Measurements from ENCODE around the gene CCDC188. TPM values are rescaled to one million over a fixed set of nuclear protein-coding genes. Genes with fewer than 3 reads are reported as not detected.

Gene CCDC188
- total and polyA plus RNA-seq, 2 of the 13 experiments (the other 11 are each of a cell fraction or from before 2014, with no cell fraction given): not detected

GRCh38 chr22:20130731-20131596 lies 19.9 kb downstream of the CCDC188 start (continued):
- TF ChIP-seq ZNF34 (CRISPR knock-in tag; IDR thresholded peaks at IDR 0.05; ENCODE audit: borderline replicate concordance) (0 out of 2 replicates have a peak, but pooled peaks have one; percentile 37), SMYD3 (CRISPR knock-in tag; IDR thresholded peaks at IDR 0.05) (no peak), ATF7 (IDR thresholded peaks at IDR 0.05) (no peak), ATF7 (CRISPR knock-in tag; IDR thresholded peaks at IDR 0.05) (no peak), EED (CRISPR knock-in tag; IDR thresholded peaks at IDR 0.05) (no peak), E2F5 (CRISPR knock-in tag; conservative IDR thresholded peaks at IDR 0.05) (no peak), ZNF776 (CRISPR knock-in tag; IDR thresholded peaks at IDR 0.05) (no peak), PBX3 (CRISPR knock-in tag; IDR thresholded peaks at IDR 0.05; ENCODE audit: borderline replicate concordance) (no peak), ELF4 (CRISPR knock-in tag; IDR thresholded peaks at IDR 0.05; ENCODE audit: borderline replicate concordance) (no peak), CCDC6 (CRISPR knock-in tag; IDR thresholded peaks at IDR 0.05) (no peak), BRD4 (CRISPR knock-in tag; IDR thresholded peaks at IDR 0.05) (no peak), ZBTB25 (CRISPR knock-in tag; IDR thresholded peaks at IDR 0.05) (0 out of 2 replicates have a peak, but pooled peaks have one; percentile 32), THAP7 (CRISPR knock-in tag; IDR thresholded peaks at IDR 0.05) (no peak), CHD2 (IDR thresholded peaks at IDR 0.05; ENCODE audit: low read depth, low read length) (no peak), HES4 (CRISPR knock-in tag; IDR thresholded peaks at IDR 0.05; ENCODE audit: borderline replicate concordance) (0 out of 2 replicates have a peak, but pooled peaks have one; percentile 29), ZNF660 (CRISPR knock-in tag; IDR thresholded peaks at IDR 0.05; ENCODE audit: borderline replicate concordance, low read depth) (no peak), ZNF720 (CRISPR knock-in tag; IDR thresholded peaks at IDR 0.05) (no peak), ZNF367 (CRISPR knock-in tag; IDR thresholded peaks at IDR 0.05; ENCODE audit: borderline replicate concordance) (no peak), TOE1 (CRISPR knock-in tag; IDR thresholded peaks at IDR 0.05) (no peak), ZNF784 (CRISPR knock-in tag; IDR thresholded peaks at IDR 0.05; ENCODE audit: borderline replicate concordance) (no peak), ZNF558 (CRISPR knock-in tag; IDR thresholded peaks at IDR 0.05; ENCODE audit: borderline replicate concordance) (no peak), ARID2 (CRISPR knock-in tag; IDR thresholded peaks at IDR 0.05; ENCODE audit: borderline replicate concordance) (no peak), ATF6 (CRISPR knock-in tag; conservative IDR thresholded peaks at IDR 0.05) (no peak)
